H1 (cell line): ENCODE data around the gene CENPW. TPM values are rescaled to one million over a fixed set of nuclear protein-coding genes. Genes with fewer than 3 reads are reported as not detected.

ENCODE experiments used
- CTCF ChIA-PET: fragments of 300-600 bp; sonication (Branson Sonifier 250); formaldehyde crosslinking; loops from one replicate; lab custom pipeline; 2021; ENCODE audit not compliant: partially characterized antibody; lab: Charles Lee
- POLR2A ChIA-PET: fragments of 300-600 bp; sonication (Branson Sonifier 250); formaldehyde crosslinking; loops from one replicate; lab custom pipeline; 2021; ENCODE audit warnings: inconsistent platforms; ENCODE audit not compliant: partially characterized antibody; lab: Charles Lee
- DNase-seq, 2 experiments: peaks; one replicate each; pipeline versions ENCODE4 v3.0.0 to v3.0.0-alpha.2; 2010 to 2022; ENCODE audit warnings: low spot score in 2 of 2, low read depth in 1 of 2, mixed read lengths in 1 of 2
- FAIRE-seq: peaks from 2 replicates; lab custom pipeline; 2011; peaks lifted over from hg19 to GRCh38; lab: Jason Lieb, UNC
- H2AFZ ChIP-seq: 2 replicates; pipeline ENCODE4 v1.8.1; 2012; ENCODE audit warnings: low read length, inconsistent platforms
- H2AK5ac ChIP-seq: 2 replicates; pipeline ENCODE4 v1.6.1; 2013; ENCODE audit warnings: low read depth, low read length
- H2BK120ac ChIP-seq: replicated peaks from 2 replicates; pipeline ENCODE3; 2013; ENCODE audit warnings: low read depth, low read length, inconsistent platforms
- H2BK12ac ChIP-seq: 2 replicates; pipeline ENCODE4 v1.6.1; 2013; ENCODE audit warnings: low read depth, low read length
- H2BK15ac ChIP-seq: 2 replicates; pipeline ENCODE4 v1.6.1; 2013; ENCODE audit warnings: low read length
- H2BK20ac ChIP-seq: 2 replicates; pipeline ENCODE4 v1.6.1; 2013; ENCODE audit warnings: low read length
- H2BK5ac ChIP-seq: 2 replicates; pipeline ENCODE4 v1.6.1; 2013; ENCODE audit warnings: low read depth, low read length
- H3K14ac ChIP-seq: 2 replicates; pipeline ENCODE4 v1.6.1; 2013; ENCODE audit warnings: inconsistent platforms; ENCODE audit not compliant: insufficient read length
- H3K18ac ChIP-seq: 2 replicates; pipeline ENCODE4 v1.6.1; 2013; ENCODE audit warnings: low read length; ENCODE audit errors: extremely low read depth
- H3K23ac ChIP-seq: 2 replicates; pipeline ENCODE4 v1.6.1; 2013; ENCODE audit warnings: inconsistent platforms; ENCODE audit not compliant: insufficient read length
- H3K23me2 ChIP-seq: 2 replicates; pipeline ENCODE4 v1.6.1; 2013; ENCODE audit warnings: low read depth, low read length
- H3K27ac ChIP-seq: 2 replicates; pipeline ENCODE4 v1.6.1; 2011; ENCODE audit warnings: low read depth, low read length, inconsistent platforms
- H3K27me3 ChIP-seq, 4 experiments: replicated peaks in 1 of 4; 1 replicate in 1 of 4; 2 replicates in 3 of 4; pipeline versions ENCODE4 v1.6.1 to v1.8.1; 2011 to 2013; ENCODE audit warnings: low read length in 3 of 4, mild to moderate bottlenecking in 3 of 4, inconsistent platforms in 2 of 4, mixed read lengths in 2 of 4, moderate library complexity in 1 of 4; ENCODE audit not compliant: control insufficient read depth in 3 of 4, insufficient read depth in 3 of 4; ENCODE audit errors: extremely low read depth in 1 of 4
- H3K36me3 ChIP-seq, 4 experiments: 2 replicates each; pipeline versions ENCODE4 v1.6.1 to v1.8.1; 2011 to 2013; ENCODE audit warnings: mild to moderate bottlenecking in 4 of 4, low read length in 3 of 4, moderate library complexity in 2 of 4, control low read depth in 1 of 4, inconsistent platforms in 1 of 4; ENCODE audit not compliant: insufficient read depth in 4 of 4, control insufficient read depth in 2 of 4
- H3K4ac ChIP-seq: replicated peaks from 2 replicates; pipeline ENCODE3; 2013; ENCODE audit warnings: low read length, low read depth, mixed read lengths, inconsistent platforms; ENCODE audit not compliant: insufficient read length
- H3K4me1 ChIP-seq, 4 experiments: replicated peaks in 1 of 4; 1 replicate in 1 of 4; 2 replicates in 3 of 4; pipeline versions ENCODE4 v1.6.1 to v1.8.1; 2011 to 2013; ENCODE audit warnings: low read length in 3 of 4, inconsistent platforms in 2 of 4, mixed read lengths in 1 of 4; ENCODE audit not compliant: insufficient read depth in 4 of 4, control insufficient read depth in 3 of 4
- H3K4me2 ChIP-seq, 2 experiments: 2 replicates each; pipeline versions ENCODE4 v1.6.1 to v1.8.1; 2011 to 2013; ENCODE audit warnings: low read depth in 2 of 2, low read length in 2 of 2, control low read depth in 1 of 2, inconsistent platforms in 1 of 2, mild to moderate bottlenecking in 1 of 2; ENCODE audit not compliant: insufficient read depth in 1 of 2
- H3K4me3 ChIP-seq, 4 experiments: fragments of 200-600, 300-600 bp in 1 of 4; sonication (generic), shearing (Covaris generic), sonication (Bioruptor Twin) in 1 of 4; 2 replicates each; pipeline versions ENCODE4 v1.5.1 to v1.8.1; 2011 to 2016; ENCODE audit warnings: low read length in 4 of 4, low read depth in 3 of 4, control low read depth in 2 of 4, inconsistent platforms in 2 of 4, mild to moderate bottlenecking in 2 of 4, mixed read lengths in 1 of 4, moderate library complexity in 1 of 4; ENCODE audit not compliant: insufficient read depth in 2 of 4; ENCODE audit errors: extremely low read depth in 1 of 4
- H3K56ac ChIP-seq: replicated peaks from 2 replicates; pipeline ENCODE3; 2013; ENCODE audit warnings: low read depth, mild to moderate bottlenecking, mixed read lengths, low read length, inconsistent platforms; ENCODE audit not compliant: insufficient read length
- H3K79me1 ChIP-seq: 2 replicates; pipeline ENCODE4 v1.6.1; 2013; ENCODE audit warnings: low read depth, low read length, control low read depth
- H3K79me2 ChIP-seq, 2 experiments: 2 replicates each; pipeline versions ENCODE4 v1.6.1 to v1.8.1; 2012 to 2013; ENCODE audit warnings: low read length in 2 of 2, mild to moderate bottlenecking in 2 of 2, inconsistent platforms in 1 of 2; ENCODE audit not compliant: insufficient read depth in 2 of 2, control insufficient read depth in 1 of 2
- H3K9ac ChIP-seq, 4 experiments: replicated peaks in 1 of 4; 1 replicate in 1 of 4; 2 replicates in 3 of 4; pipeline versions ENCODE4 v1.6.1 to v1.8.1; 2011 to 2013; ENCODE audit warnings: low read depth in 3 of 4, low read length in 3 of 4, control low read depth in 2 of 4, mild to moderate bottlenecking in 2 of 4, moderate library complexity in 2 of 4, inconsistent platforms in 1 of 4; ENCODE audit errors: extremely low read depth in 1 of 4
- H3K9me3 ChIP-seq, 2 experiments: 2 replicates each; pipeline versions ENCODE4 v1.6.1 to v1.8.1; 2012 to 2013; ENCODE audit warnings: mild to moderate bottlenecking in 2 of 2, moderate library complexity in 2 of 2, control low read depth in 1 of 2, inconsistent platforms in 1 of 2, low read depth in 1 of 2, low read length in 1 of 2, mixed read lengths in 1 of 2; ENCODE audit not compliant: insufficient read depth in 2 of 2
- H4K20me1 ChIP-seq, 2 experiments: replicated peaks in 1 of 2; 2 replicates each; pipeline versions ENCODE3 to v1.8.1; 2011 to 2013; ENCODE audit warnings: inconsistent platforms in 2 of 2, low read length in 2 of 2, mild to moderate bottlenecking in 1 of 2; ENCODE audit not compliant: insufficient read depth in 2 of 2, control insufficient read depth in 1 of 2
- H4K5ac ChIP-seq: 2 replicates; pipeline ENCODE4 v1.6.1; 2013; ENCODE audit warnings: low read length, low read depth, mixed read lengths, inconsistent platforms; ENCODE audit not compliant: insufficient read length
- H4K8ac ChIP-seq: 2 replicates; pipeline ENCODE4 v1.8.0; 2013; ENCODE audit warnings: mild to moderate bottlenecking, moderate library complexity, low read length, inconsistent platforms; ENCODE audit not compliant: insufficient read depth; ENCODE audit errors: extremely low read depth
- H4K91ac ChIP-seq: replicated peaks from 2 replicates; pipeline ENCODE3; 2013; ENCODE audit warnings: low read length, mixed read lengths, inconsistent platforms; ENCODE audit not compliant: insufficient read length
- BACH1 ChIP-seq: IDR thresholded peaks from 2 replicates; pipeline ENCODE4 v1.6.1; 2012; ENCODE audit warnings: low read length, improper control_type of control experiment
- EGR1 ChIP-seq: IDR thresholded peaks from 2 replicates; pipeline ENCODE4 v1.6.1; 2011; ENCODE audit warnings: low read depth, low read length, borderline replicate concordance
- GABPA ChIP-seq: IDR thresholded peaks from 2 replicates; pipeline ENCODE4 v1.6.1; 2011; ENCODE audit warnings: mild to moderate bottlenecking, low read length, moderate library complexity, borderline replicate concordance; ENCODE audit not compliant: insufficient read depth
- HDAC6 ChIP-seq: IDR thresholded peaks from one replicate; pipeline ENCODE4 v1.7.1; 2012; ENCODE audit warnings: low read depth, mild to moderate bottlenecking, inconsistent platforms, low read length, moderate library complexity
- NANOG ChIP-seq: IDR thresholded peaks from 2 replicates; pipeline ENCODE4 v1.6.1; 2011; ENCODE audit warnings: low read length, low read depth, mild to moderate bottlenecking, inconsistent platforms; ENCODE audit not compliant: insufficient read depth, poor library complexity, severe bottlenecking
- POLR2AphosphoS5 ChIP-seq: IDR thresholded peaks from 2 replicates; pipeline ENCODE4 v1.6.1; 2011; ENCODE audit warnings: low read depth, low read length
- POU5F1 ChIP-seq: IDR thresholded peaks from 2 replicates; pipeline ENCODE4 v1.6.1; 2011; ENCODE audit warnings: low read depth, mild to moderate bottlenecking, low read length, moderate library complexity
- RNF2 ChIP-seq: fragments of 200-900, 300-1000 bp; sonication (generic); IDR thresholded peaks from 2 replicates; pipeline ENCODE4 v1.7.1; 2016; ENCODE audit warnings: borderline replicate concordance, low read depth, mild to moderate bottlenecking, antibody characterized with exemption, low read length; ENCODE audit not compliant: poor library complexity, severe bottlenecking; ENCODE audit errors: missing control alignments
- SAP30 ChIP-seq: fragments of 300-600 bp; sonication (generic); IDR thresholded peaks from 2 replicates; pipeline ENCODE4 v1.7.1; 2012; ENCODE audit warnings: low read length, moderate library complexity, mild to moderate bottlenecking, inconsistent platforms; ENCODE audit not compliant: insufficient read depth, insufficient replicate concordance
- SIX5 ChIP-seq: IDR thresholded peaks from 2 replicates; pipeline ENCODE4 v1.6.1; 2011; ENCODE audit warnings: mild to moderate bottlenecking, low read depth, low read length
- SP4 ChIP-seq: IDR thresholded peaks from 2 replicates; pipeline ENCODE4 v1.6.1; 2012; ENCODE audit warnings: low read length, inconsistent platforms
- polyA plus RNA-seq, 7 experiments: library from polyadenylated mRNA; depleted of rRNA in 3 of 7; stranded (reverse) in 5 of 7; unstranded in 2 of 7; fragments of >200 nt in 5 of 7; fragments of 200-250 nt in 2 of 7; gene quantifications; 1 replicate in 5 of 7; 2 replicates in 1 of 7; 4 replicates in 1 of 7; pipeline versions ENCODE4 v1.2.1 to v1.2.3, GENCODE V29; 2011 to 2013; ENCODE audit warnings: missing spikeins in 2 of 7, mixed read lengths in 2 of 7
- total RNA-seq: library from RNA; stranded (reverse); fragmentation: NEBNext Ultra II Directional; extraction: Animal tissue kit (Norgen Biotek cat#: 25700); gene quantifications from 2 replicates; pipeline ENCODE4 v1.2.1, GENCODE V29; 2021

The CENPW gene
- total and polyA plus RNA-seq, 2 of the 8 experiments (the other 6 are each of a cell fraction or from before 2014, with no cell fraction given) = 22.0 to 91.1 TPM

DNA sequence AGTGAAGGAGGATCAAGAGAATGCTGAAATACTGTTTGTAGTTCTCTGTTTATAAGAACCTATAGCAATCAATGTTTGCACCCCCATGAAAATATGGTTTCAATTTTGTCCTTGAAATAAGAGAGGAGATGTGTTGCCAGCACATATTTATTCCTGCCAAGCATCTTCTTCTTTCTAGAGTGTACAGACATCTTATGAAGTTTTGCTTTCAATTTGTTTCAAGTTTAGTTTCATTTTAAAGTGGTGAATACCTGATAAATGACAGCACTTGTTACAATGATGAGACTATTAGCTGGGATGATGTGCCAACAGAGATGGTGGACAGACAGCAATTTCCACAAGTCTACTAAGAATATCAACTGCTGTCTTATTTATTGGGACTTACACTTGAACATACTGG, 39.2 kb upstream of the CENPW start:
- no peaks in the 10 kb centered on the region for H3K9me3 ChIP-seq
- H3K14ac ChIP-seq = no peak overlapping the region
- no peaks in the 10 kb centered on the region for H3K79me1 ChIP-seq
- DNase-seq (no peak), FAIRE-seq (no peak)
- H3K23me2 ChIP-seq = no peaks in the 10 kb centered on the region
- TF ChIP-seq EGR1 (no peak), BACH1 (no peak), HDAC6 (no peak), SAP30 (no peak), RNF2 (no peak), POU5F1 (no peak), NANOG (no peak), POLR2AphosphoS5 (no peak), SP4 (no peak), GABPA (no peak), SIX5 (no peak)
- H3K9ac ChIP-seq = no peak overlapping the region
- H4K5ac ChIP-seq = no peak overlapping the region
- no peak overlapping the region for H3K4ac ChIP-seq
- no peaks in the 10 kb centered on the region for H3K4me1 ChIP-seq
- no peak overlapping the region for H2AK5ac ChIP-seq
- no peak overlapping the region for H2BK120ac ChIP-seq
- no peaks in the 10 kb centered on the region for H3K36me3 ChIP-seq
- H2BK5ac ChIP-seq = no peak overlapping the region
- no peaks in the 10 kb centered on the region for H3K79me2 ChIP-seq
- H3K18ac ChIP-seq = no peak overlapping the region
- no peak overlapping the region for H2AFZ ChIP-seq
- no peak overlapping the region for H2BK15ac ChIP-seq
- no peaks in the 10 kb centered on the region for H4K20me1 ChIP-seq
- H3K56ac ChIP-seq = no peak overlapping the region
- H3K27ac ChIP-seq = no peak overlapping the region
- ChIA-PET POLR2A (no interaction called here), CTCF (no interaction called here)
- H4K91ac ChIP-seq = no peak overlapping the region
- H3K4me3 ChIP-seq = no peak overlapping the region
- H2BK20ac ChIP-seq = no peak overlapping the region
- no peak overlapping the region for H2BK12ac ChIP-seq
- H4K8ac ChIP-seq = no peak overlapping the region
- H3K4me2 ChIP-seq = no peak overlapping the region
- no peaks in the 10 kb centered on the region for H3K27me3 ChIP-seq
- H3K23ac ChIP-seq = no peak overlapping the region
